GM10248 (cell line): ENCODE measurements around the gene EXOSC2.

Source experiments
- CTCF ChIA-PET: fragments of 300-600 bp; sonication (Branson Sonifier 250); formaldehyde crosslinking; extraction: SDS; loops from one replicate; lab custom pipeline; 2021; ENCODE audit warnings: antibody characterized with exemption; lab: Yijun Ruan, JAX
- POLR2A ChIA-PET: fragments of 350-650 bp; sonication (Branson Sonifier 250); formaldehyde crosslinking; extraction: SDS; loops from one replicate; lab custom pipeline; 2020; ENCODE audit warnings: antibody characterized with exemption; lab: Yijun Ruan, JAX
- DNase-seq: peaks from one replicate; pipeline ENCODE4 v3.0.0; 2012; ENCODE audit errors: extremely low spot score
- TF ChIP-seq, protein P1 (sequence below): IDR thresholded peaks from 2 replicates; pipeline ENCODE4 v1.5.1; 2012; ENCODE audit warnings: mild to moderate bottlenecking, low read depth; ENCODE audit errors: extremely low read depth, missing control alignments, control extremely low read depth

The EXOSC2 gene

DNA sequence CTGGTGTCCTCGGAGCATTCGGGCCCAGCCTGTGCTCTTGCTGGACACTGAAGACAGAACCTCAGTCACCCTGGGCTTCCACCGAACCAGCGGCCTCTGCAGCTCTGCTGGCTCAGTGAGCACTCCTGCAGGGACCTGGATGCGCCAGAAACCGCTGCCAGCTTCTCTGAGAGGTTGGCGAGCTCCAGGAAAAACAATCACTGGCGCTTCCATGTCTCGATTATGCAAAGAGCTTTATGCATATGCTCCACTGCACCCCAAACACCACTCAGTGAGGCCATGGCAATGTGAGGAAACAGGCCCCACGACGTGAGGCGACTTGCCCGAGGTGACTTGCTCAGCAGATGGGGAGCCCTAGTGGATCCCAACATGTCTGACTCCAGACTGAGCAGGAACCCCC is 18.2 kb upstream of the EXOSC2 start:
- POLR2A ChIA-PET: no interaction called here
- CTCF ChIA-PET: no interaction called here
- TF ChIP-seq, protein P1, sequence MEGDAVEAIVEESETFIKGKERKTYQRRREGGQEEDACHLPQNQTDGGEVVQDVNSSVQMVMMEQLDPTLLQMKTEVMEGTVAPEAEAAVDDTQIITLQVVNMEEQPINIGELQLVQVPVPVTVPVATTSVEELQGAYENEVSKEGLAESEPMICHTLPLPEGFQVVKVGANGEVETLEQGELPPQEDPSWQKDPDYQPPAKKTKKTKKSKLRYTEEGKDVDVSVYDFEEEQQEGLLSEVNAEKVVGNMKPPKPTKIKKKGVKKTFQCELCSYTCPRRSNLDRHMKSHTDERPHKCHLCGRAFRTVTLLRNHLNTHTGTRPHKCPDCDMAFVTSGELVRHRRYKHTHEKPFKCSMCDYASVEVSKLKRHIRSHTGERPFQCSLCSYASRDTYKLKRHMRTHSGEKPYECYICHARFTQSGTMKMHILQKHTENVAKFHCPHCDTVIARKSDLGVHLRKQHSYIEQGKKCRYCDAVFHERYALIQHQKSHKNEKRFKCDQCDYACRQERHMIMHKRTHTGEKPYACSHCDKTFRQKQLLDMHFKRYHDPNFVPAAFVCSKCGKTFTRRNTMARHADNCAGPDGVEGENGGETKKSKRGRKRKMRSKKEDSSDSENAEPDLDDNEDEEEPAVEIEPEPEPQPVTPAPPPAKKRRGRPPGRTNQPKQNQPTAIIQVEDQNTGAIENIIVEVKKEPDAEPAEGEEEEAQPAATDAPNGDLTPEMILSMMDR: no peak
- DNase-seq: no peak

DNA sequence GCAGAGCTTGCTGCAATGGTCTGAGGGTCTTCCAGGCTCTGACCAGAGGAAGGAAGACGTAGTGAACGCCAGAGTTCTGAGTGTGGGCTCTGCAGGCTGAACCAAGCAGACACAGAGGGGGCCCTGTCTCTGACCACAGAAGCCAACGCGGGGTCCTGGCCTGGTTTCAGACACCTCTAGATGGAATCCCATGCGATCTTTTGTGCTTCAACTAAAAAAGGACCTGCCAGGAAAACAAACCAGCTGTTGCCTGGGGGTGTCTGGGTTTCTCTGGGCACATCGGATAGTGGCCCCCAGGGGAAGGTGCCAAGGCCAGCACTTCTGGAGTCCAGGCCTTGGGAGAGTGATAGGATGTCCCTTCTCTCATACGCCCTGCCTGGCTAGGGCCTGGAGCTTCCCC is 16.3 kb upstream of the EXOSC2 start:
- ChIA-PET CTCF (no interaction called here), POLR2A (no interaction called here)
- TF ChIP-seq, protein P1: no peak
- no peak for DNase-seq

DNA sequence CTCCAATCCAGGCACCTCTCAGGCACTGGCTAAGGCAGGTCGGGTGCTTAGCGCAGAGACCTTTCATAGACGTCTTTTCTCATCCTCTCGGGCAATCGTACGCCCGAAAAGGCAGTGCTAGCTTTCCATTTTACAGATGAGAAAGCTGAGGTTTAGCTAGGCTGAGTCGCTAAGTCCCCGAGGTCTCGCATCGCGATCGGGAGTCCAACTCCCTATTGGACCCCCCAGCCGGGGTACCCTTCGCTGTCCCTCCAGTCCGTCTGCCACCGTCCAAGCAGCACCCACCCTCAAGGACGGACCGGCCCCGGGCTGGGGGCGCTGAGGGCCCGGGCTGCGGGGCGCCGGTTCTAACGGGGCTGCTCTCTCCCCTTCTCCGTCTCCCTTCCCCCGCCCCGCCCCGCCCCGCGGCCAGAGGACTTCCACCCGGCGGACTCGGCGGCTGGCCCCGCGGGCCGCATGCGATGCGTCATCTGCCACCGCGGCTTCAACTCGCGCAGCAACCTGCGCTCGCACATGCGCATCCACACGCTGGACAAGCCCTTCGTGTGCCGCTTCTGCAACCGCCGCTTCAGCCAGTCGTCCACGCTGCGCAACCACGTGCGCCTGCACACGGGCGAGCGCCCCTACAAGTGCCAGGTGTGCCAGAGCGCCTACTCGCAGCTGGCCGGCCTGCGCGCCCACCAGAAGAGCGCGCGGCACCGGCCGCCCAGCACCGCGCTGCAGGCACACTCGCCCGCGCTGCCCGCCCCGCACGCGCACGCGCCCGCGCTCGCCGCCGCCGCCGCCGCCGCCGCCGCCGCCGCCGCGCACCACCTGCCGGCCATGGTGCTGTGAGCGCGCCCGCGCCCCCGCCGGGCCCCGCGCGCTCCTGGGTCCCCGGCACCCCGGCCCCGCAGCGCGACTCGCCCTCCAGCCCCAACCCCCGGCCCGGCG is 12.5 kb upstream of the EXOSC2 start:
- TF ChIP-seq, protein P1: no peak
- POLR2A ChIA-PET: no interaction called here
- peak; percentile 75 for DNase-seq
- CTCF ChIA-PET: interaction anchor here (1.3 to 10.4 kb wide), 6 partner anchors 9 to 218 kb away, joined by 3 to 262 read pairs (median 6); partner anchors contain the start of gene EXOSC2

DNA sequence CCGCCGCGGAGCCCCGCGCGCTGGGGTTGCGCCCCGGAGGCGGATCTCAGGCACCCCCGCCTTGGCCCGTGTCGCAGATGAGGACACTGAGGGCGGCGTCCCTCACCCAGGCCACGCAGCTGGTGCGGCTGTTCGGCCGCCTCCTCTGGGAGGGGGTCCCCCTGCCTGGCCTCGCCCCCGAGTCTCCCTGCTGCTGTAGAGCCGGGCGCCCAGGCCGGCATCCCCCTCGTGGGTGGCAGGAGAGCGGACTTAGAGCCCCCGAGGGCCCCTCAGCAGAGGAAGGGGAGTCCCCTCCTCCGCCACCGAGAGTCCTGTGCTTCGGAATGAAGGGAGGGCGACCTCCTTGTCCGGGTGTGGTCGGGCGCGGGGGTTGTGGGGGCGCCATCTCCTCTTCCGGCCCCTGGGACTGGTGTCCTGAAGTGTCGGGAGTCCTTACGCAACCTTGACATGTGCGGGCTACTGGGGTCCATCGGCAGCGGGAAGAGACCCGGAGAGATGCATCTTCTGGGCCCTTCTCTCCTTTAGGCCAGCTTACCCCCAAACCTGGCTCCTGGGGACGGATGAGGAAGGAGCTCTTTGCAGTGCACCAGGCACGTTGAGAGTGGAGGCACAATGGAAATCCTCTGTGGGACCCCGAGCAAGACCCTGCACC is 11.7 kb upstream of the EXOSC2 start:
- ChIA-PET POLR2A (interaction anchor here (0.8 kb wide), 1 partner anchor 11 kb away, joined by 3 read pairs; the partner anchor contains the start of gene EXOSC2), CTCF (interaction anchor here (0.7 to 10.4 kb wide), 23 partner anchors 8 to 1337 kb away, joined by 3 to 262 read pairs (median 4); partner anchors contain the start of gene EXOSC2)
- DNase-seq: peak; percentile 61
- TF ChIP-seq, protein P1: no peak

- peak; percentile 71 for DNase-seq
- ChIA-PET POLR2A (interaction anchor here (0.8 kb wide), 1 partner anchor 11 kb away, joined by 3 read pairs; the partner anchor contains the start of gene EXOSC2), CTCF (interaction anchor here (0.7 to 10.4 kb wide), 28 partner anchors 8 to 1337 kb away, joined by 3 to 262 read pairs (median 4); partner anchors contain the start of gene EXOSC2)
- TF ChIP-seq, protein P1: peak; percentile 85
Observed at GRCh38 chr9:130682421-130683121, 11.0 kb upstream of the EXOSC2 start.
